HepG2 (cell line): ENCODE results near the gene FIS1. TPM values are rescaled to one million over a fixed set of nuclear protein-coding genes. Genes with fewer than 3 reads are reported as not detected.
A peak's percentile ranks its signal among the peaks of the same experiment; 100 is the strongest.

ENCODE experiments used
- ELF1 ChIP-seq: sonication (generic); formaldehyde crosslinking; IDR thresholded peaks from 2 replicates; pipeline ENCODE4 v1.4.0; 2020; ENCODE audit warnings: missing genetic modification reagents
- GZF1 ChIP-seq: sonication (generic); formaldehyde crosslinking; IDR thresholded peaks from 2 replicates; pipeline ENCODE4 v1.5.1; 2020; ENCODE audit warnings: mild to moderate bottlenecking, missing genetic modification reagents
- HMG20A ChIP-seq: IDR thresholded peaks from 2 replicates; pipeline ENCODE4 v1.6.1; 2016; ENCODE audit warnings: borderline replicate concordance
- HNF4G ChIP-seq, 2 experiments: sonication (generic) in 1 of 2; formaldehyde crosslinking in 1 of 2; IDR thresholded peaks; 2 replicates each; pipeline versions ENCODE4 v1.4.0 to v1.6.1; 2011 to 2020; ENCODE audit warnings: borderline replicate concordance in 2 of 2, low read depth in 2 of 2, mild to moderate bottlenecking in 2 of 2, low read length in 1 of 2, missing genetic modification reagents in 1 of 2, moderate library complexity in 1 of 2
- NFKBIZ ChIP-seq: IDR thresholded peaks from 2 replicates; pipeline ENCODE4 v1.6.1; 2018; ENCODE audit warnings: missing genetic modification reagents, missing compliant biosample characterization
- PCBP1 ChIP-seq: fragments of 200-400 bp; formaldehyde crosslinking; IDR thresholded peaks from 2 replicates; pipeline ENCODE4 v1.6.1; 2017; ENCODE audit warnings: mild to moderate bottlenecking, low read depth, low read length, borderline replicate concordance
- TFAP4 ChIP-seq: sonication (generic); IDR thresholded peaks from 2 replicates; pipeline ENCODE4 v1.6.1; 2016; ENCODE audit warnings: low read depth, borderline replicate concordance
- TFDP1 ChIP-seq: IDR thresholded peaks from 2 replicates; pipeline ENCODE4 v1.6.1; 2016; ENCODE audit warnings: missing compliant biosample characterization, missing genetic modification reagents, borderline replicate concordance
- TSC22D2 ChIP-seq: sonication (generic); formaldehyde crosslinking; IDR thresholded peaks from 2 replicates; pipeline ENCODE4 v1.5.1; 2020; ENCODE audit warnings: missing genetic modification reagents, mild to moderate bottlenecking, borderline replicate concordance
- ZBTB34 ChIP-seq: sonication (generic); formaldehyde crosslinking; IDR thresholded peaks from 2 replicates; pipeline ENCODE4 v1.8.0; 2022; ENCODE audit warnings: mild to moderate bottlenecking, missing genetic modification reagents
- ZFP62 ChIP-seq: sonication (generic); formaldehyde crosslinking; IDR thresholded peaks from 2 replicates; pipeline ENCODE4 v1.4.0; 2020; ENCODE audit warnings: missing genetic modification reagents
- ZFP90 ChIP-seq: sonication (generic); formaldehyde crosslinking; IDR thresholded peaks from 2 replicates; pipeline ENCODE4 v1.8.0; 2022; ENCODE audit warnings: missing genetic modification reagents, mild to moderate bottlenecking, inconsistent platforms, borderline replicate concordance
- ZNF496 ChIP-seq: sonication (generic); formaldehyde crosslinking; IDR thresholded peaks from 2 replicates; pipeline ENCODE4 v1.8.1; 2023; ENCODE audit warnings: mild to moderate bottlenecking, moderate library complexity, missing genetic modification reagents; ENCODE audit not compliant: insufficient replicate concordance
- ZNF879 ChIP-seq: sonication (generic); formaldehyde crosslinking; IDR thresholded peaks from 2 replicates; pipeline ENCODE4 v1.8.1; 2023; ENCODE audit warnings: missing genetic modification reagents
- ZSCAN30 ChIP-seq: sonication (generic); formaldehyde crosslinking; IDR thresholded peaks from 2 replicates; pipeline ENCODE4 v1.5.0; 2020; ENCODE audit warnings: mild to moderate bottlenecking, missing genetic modification reagents
- polyA plus RNA-seq, 8 experiments: library from polyadenylated mRNA; depleted of rRNA in 3 of 8; stranded (reverse) in 7 of 8; unstranded in 1 of 8; fragments of >200 nt; fragmentation: Illumina TruSeq in 4 of 8; extraction: Trizol in 4 of 8; gene quantifications; 2 replicates each; pipeline versions ENCODE4 v1.2.1 to v1.2.3, GENCODE V29; 2011 to 2016; ENCODE audit warnings: low read depth in 4 of 8, missing spikeins in 1 of 8, mixed read lengths in 1 of 8; ENCODE audit not compliant: insufficient read depth in 1 of 8
- total RNA-seq, 5 experiments: library from RNA; depleted of rRNA; stranded (reverse); fragments of >200 nt; fragmentation: Illumina TruSeq; extraction: Trizol; gene quantifications; 2 replicates each; pipeline ENCODE4 v1.2.3, GENCODE V29; 2016; ENCODE audit warnings: low read depth in 1 of 5
- TF ChIP-seq, protein P1 (sequence below): sonication (generic); formaldehyde crosslinking; IDR thresholded peaks from 2 replicates; pipeline ENCODE4 v1.4.0; 2020; ENCODE audit warnings: missing genetic modification reagents
- TF ChIP-seq, protein P2 (sequence below): sonication (generic); formaldehyde crosslinking; IDR thresholded peaks from 2 replicates; pipeline ENCODE4 v1.8.1; 2022; ENCODE audit warnings: mild to moderate bottlenecking, missing genetic modification reagents
- TF ChIP-seq, protein P3 (sequence below): sonication (generic); formaldehyde crosslinking; IDR thresholded peaks from 2 replicates; pipeline ENCODE4 v1.4.0; 2020; ENCODE audit warnings: missing genetic modification reagents
- TF ChIP-seq, protein P4 (sequence below): sonication (generic); formaldehyde crosslinking; IDR thresholded peaks from 2 replicates; pipeline ENCODE4 v1.8.1; 2022; ENCODE audit warnings: low read depth, mild to moderate bottlenecking, missing genetic modification reagents

FIS1 gene
- total and polyA plus RNA-seq, 2 of the 13 experiments (the other 11 are each of a cell fraction or from before 2014, with no cell fraction given), result 97.5 to 101 TPM

DNA sequence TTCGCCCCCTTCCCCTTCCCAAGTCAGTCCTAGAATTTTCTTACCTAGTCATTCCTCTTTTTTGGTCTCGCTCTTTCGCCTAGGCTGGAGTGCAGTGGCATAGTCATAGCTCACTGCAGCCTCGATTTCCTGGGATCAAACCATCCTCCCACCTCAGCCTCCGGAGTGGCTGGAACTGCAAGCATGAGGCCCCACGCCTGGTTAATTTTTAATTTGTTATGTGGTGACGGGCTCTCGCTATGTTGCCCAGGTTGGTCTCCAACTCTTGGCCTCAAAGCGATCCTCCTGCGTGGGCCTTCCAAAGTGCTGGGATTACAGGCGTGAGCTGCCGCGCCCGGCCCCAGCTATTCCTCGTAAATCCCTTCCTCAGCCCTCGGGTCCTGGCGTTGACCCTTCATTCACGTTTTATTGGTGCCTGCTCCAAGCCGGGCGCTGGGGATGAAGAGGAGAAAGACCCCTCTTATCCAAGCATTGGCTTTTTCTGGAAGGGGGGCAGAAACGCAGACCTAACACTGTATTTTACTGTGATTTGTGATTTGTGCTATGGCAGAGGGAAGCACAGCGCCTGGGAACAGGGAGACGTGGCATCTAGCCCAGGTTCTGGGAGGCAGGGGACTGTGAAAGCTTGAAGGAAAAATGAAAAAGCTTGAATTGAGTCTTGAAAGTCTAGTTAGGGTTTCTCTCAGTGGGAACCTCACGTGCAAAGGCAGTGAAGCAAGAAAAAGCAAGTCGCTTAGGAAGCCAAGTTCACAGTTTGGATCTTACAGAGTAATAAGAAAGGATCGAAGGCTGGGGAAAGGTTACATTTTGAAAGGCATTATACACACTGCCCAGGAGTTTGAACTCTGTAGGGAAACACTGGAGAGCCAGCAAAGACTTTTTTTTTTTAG lies 26.4 kb downstream of the FIS1 start (continued):
- no peak for TF ChIP-seq ZBTB34 (CRISPR knock-in tag)
- TF ChIP-seq, protein P1, sequence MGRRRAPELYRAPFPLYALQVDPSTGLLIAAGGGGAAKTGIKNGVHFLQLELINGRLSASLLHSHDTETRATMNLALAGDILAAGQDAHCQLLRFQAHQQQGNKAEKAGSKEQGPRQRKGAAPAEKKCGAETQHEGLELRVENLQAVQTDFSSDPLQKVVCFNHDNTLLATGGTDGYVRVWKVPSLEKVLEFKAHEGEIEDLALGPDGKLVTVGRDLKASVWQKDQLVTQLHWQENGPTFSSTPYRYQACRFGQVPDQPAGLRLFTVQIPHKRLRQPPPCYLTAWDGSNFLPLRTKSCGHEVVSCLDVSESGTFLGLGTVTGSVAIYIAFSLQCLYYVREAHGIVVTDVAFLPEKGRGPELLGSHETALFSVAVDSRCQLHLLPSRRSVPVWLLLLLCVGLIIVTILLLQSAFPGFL (CRISPR knock-in tag), result no peak
- no peak for TF ChIP-seq TFDP1 (CRISPR knock-in tag)
- TF ChIP-seq PCBP1, result no peak
- TF ChIP-seq TFAP4, result no peak; the same call in 1 of the 2 replicates
- TF ChIP-seq ZSCAN30, result no peak
- TF ChIP-seq, protein P2, sequence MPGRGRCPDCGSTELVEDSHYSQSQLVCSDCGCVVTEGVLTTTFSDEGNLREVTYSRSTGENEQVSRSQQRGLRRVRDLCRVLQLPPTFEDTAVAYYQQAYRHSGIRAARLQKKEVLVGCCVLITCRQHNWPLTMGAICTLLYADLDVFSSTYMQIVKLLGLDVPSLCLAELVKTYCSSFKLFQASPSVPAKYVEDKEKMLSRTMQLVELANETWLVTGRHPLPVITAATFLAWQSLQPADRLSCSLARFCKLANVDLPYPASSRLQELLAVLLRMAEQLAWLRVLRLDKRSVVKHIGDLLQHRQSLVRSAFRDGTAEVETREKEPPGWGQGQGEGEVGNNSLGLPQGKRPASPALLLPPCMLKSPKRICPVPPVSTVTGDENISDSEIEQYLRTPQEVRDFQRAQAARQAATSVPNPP (CRISPR knock-in tag), result no peak
- TF ChIP-seq ZFP62 (CRISPR knock-in tag), result no peak
- TF ChIP-seq HNF4G (IDR thresholded peaks at IDR 0.05; ENCODE audit: borderline replicate concordance, low read depth, low read length), result no peak
- TF ChIP-seq HNF4G (CRISPR knock-in tag; IDR thresholded peaks at IDR 0.05; ENCODE audit: borderline replicate concordance, low read depth), result no peak
- TF ChIP-seq ZNF496 (CRISPR knock-in tag), result no peak
- peak; percentile 56 for TF ChIP-seq GZF1 (CRISPR knock-in tag)
- TF ChIP-seq, protein P3, sequence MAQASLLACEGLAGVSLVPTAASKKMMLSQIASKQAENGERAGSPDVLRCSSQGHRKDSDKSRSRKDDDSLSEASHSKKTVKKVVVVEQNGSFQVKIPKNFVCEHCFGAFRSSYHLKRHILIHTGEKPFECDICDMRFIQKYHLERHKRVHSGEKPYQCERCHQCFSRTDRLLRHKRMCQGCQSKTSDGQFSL, result no peak
- TF ChIP-seq, protein P4, sequence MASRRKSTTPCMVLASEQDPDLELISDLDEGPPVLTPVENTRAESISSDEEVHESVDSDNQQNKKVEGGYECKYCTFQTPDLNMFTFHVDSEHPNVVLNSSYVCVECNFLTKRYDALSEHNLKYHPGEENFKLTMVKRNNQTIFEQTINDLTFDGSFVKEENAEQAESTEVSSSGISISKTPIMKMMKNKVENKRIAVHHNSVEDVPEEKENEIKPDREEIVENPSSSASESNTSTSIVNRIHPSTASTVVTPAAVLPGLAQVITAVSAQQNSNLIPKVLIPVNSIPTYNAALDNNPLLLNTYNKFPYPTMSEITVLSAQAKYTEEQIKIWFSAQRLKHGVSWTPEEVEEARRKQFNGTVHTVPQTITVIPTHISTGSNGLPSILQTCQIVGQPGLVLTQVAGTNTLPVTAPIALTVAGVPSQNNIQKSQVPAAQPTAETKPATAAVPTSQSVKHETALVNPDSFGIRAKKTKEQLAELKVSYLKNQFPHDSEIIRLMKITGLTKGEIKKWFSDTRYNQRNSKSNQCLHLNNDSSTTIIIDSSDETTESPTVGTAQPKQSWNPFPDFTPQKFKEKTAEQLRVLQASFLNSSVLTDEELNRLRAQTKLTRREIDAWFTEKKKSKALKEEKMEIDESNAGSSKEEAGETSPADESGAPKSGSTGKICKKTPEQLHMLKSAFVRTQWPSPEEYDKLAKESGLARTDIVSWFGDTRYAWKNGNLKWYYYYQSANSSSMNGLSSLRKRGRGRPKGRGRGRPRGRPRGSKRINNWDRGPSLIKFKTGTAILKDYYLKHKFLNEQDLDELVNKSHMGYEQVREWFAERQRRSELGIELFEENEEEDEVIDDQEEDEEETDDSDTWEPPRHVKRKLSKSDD (CRISPR knock-in tag), result no peak
- TF ChIP-seq ZFP90 (CRISPR knock-in tag), result no peak
- TF ChIP-seq NFKBIZ, result no peak
- TF ChIP-seq ZNF879, result no peak
- no peak for TF ChIP-seq HMG20A (CRISPR knock-in tag)
- no peak for TF ChIP-seq TSC22D2
- TF ChIP-seq ELF1 (CRISPR knock-in tag), result no peak
